ENCODE data around the gene CLCNKB. TPM values are rescaled to one million over a fixed set of nuclear protein-coding genes. Genes with fewer than 3 reads are reported as not detected.

CLCNKB gene
- total RNA-seq, 2 donors from 2014 or later = 3.9 to 4.6 TPM

DNA sequence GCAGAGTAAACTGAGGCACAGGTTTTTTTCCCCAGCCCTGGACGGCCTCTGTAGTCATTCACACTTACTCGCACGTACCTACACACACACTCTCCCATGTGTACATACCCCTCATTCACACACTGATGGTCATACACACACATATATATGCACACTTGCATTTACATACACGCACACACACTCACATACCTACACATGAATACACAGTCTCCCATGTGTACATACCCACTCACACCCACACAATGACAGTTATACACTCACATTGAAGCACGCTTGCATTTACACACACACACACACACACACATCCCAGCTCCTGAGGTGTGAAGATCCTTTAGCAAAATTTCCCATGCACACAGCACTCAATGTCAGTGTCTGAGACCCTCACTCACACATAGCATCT lies 30.6 kb downstream of the CLCNKB start:
- Histone ChIP-seq H3K4me3 (no peak overlapping the region), H3K4me1 (peaks cover 0 to 52% of the 10 kb centered on the region in 2 donors), H3K9me3 (no peaks in the 10 kb centered on the region), H3K27me3 (no peaks in the 10 kb centered on the region), H3K27ac (no peak overlapping the region), H3K36me3 (no peaks in the 10 kb centered on the region)
- TF ChIP-seq, protein P1, sequence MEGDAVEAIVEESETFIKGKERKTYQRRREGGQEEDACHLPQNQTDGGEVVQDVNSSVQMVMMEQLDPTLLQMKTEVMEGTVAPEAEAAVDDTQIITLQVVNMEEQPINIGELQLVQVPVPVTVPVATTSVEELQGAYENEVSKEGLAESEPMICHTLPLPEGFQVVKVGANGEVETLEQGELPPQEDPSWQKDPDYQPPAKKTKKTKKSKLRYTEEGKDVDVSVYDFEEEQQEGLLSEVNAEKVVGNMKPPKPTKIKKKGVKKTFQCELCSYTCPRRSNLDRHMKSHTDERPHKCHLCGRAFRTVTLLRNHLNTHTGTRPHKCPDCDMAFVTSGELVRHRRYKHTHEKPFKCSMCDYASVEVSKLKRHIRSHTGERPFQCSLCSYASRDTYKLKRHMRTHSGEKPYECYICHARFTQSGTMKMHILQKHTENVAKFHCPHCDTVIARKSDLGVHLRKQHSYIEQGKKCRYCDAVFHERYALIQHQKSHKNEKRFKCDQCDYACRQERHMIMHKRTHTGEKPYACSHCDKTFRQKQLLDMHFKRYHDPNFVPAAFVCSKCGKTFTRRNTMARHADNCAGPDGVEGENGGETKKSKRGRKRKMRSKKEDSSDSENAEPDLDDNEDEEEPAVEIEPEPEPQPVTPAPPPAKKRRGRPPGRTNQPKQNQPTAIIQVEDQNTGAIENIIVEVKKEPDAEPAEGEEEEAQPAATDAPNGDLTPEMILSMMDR (IDR thresholded peaks at IDR 0.05) = no peak
- no peak for DNase-seq (ENCODE audit: low spot score)

DNA sequence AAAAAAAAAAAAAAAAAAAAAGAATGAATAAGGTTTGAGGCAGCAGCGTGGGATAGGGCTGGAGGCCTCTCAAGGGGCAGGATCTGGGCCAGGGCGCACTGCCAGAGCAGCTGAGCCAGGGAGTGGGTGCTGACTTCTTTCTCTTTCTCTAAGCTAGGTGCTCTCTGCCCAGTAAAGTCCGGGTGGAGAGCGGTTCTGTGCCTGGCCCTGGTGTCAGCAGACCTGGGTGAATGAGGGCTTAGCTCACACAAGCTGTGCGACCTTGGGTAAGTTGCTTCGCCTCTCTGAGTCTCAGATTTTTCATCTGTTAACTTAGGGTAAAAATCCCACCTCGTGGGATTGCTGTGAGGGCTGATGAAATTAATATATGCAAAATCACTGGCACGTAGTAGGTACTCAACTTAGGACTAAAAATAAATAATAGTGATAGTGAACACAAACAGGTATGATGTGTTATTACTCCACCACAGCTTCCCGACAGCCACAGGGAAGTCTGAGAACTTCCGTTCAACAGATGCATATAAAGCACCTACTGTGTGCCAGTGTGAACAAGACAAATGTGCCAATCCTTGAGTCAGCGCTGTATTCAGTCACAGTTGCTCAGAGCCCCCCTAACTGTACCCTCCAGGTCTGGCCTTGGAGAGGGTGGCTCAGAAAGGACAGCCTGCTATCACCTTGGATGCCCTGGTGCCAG lies 31.9 kb downstream of the CLCNKB start:
- no peak overlapping the region for H3K4me3 ChIP-seq
- no peaks in the 10 kb centered on the region for H3K27me3 ChIP-seq
- H3K27ac ChIP-seq = peak overlapping the region; percentile 69 to 74
- DNase-seq (ENCODE audit: low spot score) = no peak
- H3K9me3 ChIP-seq = no peaks in the 10 kb centered on the region
- peaks cover 0 to 54% of the 10 kb centered on the region in 2 donors for H3K4me1 ChIP-seq
- H3K36me3 ChIP-seq = no peaks in the 10 kb centered on the region
- TF ChIP-seq, protein P1 (IDR thresholded peaks at IDR 0.05) = no peak

DNA sequence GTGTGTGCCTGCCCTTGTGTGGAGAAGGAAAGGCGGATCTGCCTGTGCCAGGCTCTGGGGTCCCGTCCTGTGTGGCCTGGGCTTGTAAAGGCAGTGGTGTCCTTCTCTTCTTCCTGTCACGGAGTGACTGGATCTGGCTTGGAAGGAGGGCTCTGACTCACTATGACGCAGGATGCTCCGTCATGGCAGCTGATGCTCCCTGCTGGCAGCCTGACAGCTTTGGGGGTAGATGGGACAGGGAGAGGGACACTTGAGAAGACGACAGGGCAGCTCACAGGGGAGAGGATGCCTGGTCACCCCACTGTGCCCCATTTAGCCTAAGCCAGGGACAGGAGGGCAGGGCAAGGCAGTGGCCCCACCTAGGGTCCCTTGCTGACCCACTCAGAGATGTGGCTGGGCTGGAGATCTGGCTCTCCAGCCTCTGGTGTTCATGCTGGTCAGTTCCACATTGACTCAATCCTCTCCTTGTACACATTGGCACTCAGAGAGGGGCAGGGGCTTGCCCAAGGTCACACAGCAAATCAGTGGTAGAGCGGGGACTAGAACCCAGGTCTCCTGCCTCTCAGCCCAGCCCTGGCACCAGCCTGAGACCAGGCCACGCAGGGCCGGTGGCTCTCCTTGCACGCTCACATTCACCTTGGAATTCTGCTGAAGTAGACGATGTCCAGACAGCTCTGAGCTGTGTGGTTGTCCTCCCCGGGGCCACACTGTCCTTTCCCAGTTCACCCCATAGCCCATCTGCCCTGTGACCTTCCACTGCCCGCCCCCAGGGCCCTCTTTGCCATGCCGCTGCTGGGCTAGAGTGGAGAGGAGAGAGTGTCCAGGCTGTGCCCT lies 32.7 kb downstream of the CLCNKB start:
- Histone ChIP-seq H3K4me1 (peaks cover 0 to 54% of the 10 kb centered on the region in 2 donors), H3K9me3 (no peaks in the 10 kb centered on the region), H3K36me3 (no peaks in the 10 kb centered on the region), H3K4me3 (no peak overlapping the region), H3K27me3 (no peaks in the 10 kb centered on the region), H3K27ac (peak overlapping the region; percentile 69 to 74)
- DNase-seq (ENCODE audit: low spot score) = peak; percentile 86
- TF ChIP-seq, protein P1 (IDR thresholded peaks at IDR 0.05) = no peak

DNA sequence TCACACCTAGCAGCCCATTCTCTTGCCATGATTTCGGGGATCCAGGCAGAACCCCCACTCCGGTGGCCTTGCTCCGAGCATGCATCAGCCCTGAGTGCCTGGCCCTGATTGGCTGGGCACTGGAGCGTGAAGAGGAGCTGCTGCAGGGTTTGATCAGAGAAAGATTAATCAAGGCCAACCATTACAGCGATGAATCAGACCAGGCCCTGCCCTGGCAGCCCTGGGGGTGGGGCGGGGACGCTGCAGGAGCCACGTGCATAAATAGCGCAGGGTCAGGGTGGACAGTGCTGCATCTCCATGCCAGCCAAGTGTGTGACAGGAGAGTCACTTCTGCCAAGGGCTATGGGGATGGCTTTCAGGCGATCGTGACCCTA lies 33.3 kb downstream of the CLCNKB start:
- peaks cover 0 to 56% of the 10 kb centered on the region in 2 donors for H3K4me1 ChIP-seq
- no peaks in the 10 kb centered on the region for H3K9me3 ChIP-seq
- H3K4me3 ChIP-seq = no peak overlapping the region
- H3K36me3 ChIP-seq = no peaks in the 10 kb centered on the region
- no peaks in the 10 kb centered on the region for H3K27me3 ChIP-seq
- no peak for DNase-seq (ENCODE audit: low spot score)
- TF ChIP-seq, protein P1 (IDR thresholded peaks at IDR 0.05) = no peak
- H3K27ac ChIP-seq = peak overlapping the region; percentile 69 to 74

DNA sequence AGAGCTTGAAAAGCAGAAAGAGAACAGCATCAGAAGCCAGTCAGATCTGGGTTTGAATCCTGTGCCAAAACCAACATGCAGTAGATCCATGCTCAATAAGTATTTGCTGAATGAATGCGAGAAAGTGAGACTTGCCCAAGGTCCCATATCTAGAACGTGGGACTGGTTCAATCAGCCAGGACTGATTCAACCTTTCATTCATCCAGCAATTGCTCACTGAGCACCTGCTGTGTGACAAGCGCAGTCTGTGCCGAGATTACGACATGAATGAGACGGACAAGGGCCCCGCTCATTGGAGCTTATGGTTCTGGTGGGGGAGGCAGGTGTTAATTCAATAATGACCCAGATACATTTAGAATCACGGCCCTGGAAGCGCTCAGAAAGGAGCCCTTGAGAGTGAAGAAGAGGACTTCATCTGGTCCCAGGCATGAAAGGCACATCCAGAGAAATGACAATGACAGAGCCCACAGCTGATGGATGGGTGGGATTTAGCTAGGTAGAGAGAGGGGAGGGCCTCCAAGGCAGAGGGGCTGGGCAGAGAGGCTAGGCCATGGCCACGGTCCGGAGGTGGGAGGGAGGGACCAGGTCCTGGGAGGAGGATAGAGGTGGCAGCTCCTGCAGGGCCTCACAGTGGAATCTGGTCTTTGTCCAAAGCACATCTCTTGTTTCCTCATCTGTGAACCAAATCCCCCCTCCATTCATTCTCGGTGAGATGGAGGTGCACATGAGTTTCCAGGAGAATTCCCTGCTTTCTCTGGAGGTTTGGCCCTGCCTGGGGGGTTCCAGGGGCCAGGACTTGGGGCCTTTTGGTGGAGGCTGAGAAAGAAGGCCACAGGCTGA lies 34.0 kb downstream of the CLCNKB start:
- H3K27me3 ChIP-seq = no peaks in the 10 kb centered on the region
- peaks cover 0 to 59% of the 10 kb centered on the region in 2 donors for H3K4me1 ChIP-seq
- H3K4me3 ChIP-seq = no peak overlapping the region
- TF ChIP-seq, protein P1 (IDR thresholded peaks at IDR 0.05) = no peak
- DNase-seq (ENCODE audit: low spot score) = no peak
- peak overlapping the region; percentile 69 to 74 for H3K27ac ChIP-seq
- no peaks in the 10 kb centered on the region for H3K9me3 ChIP-seq
- no peaks in the 10 kb centered on the region for H3K36me3 ChIP-seq
